ENCODE results near the gene TAF11L13.
"Not testable (repeated sequence)": the region's sequence is repeated elsewhere in the genome, so short reads cannot be mapped to it uniquely, and the experiment has no call there.

GRCh38 chr5:17649232-17649631 is 17.3 kb downstream of the TAF11L13 start:
- TF ChIP-seq RFX5 (IDR thresholded peaks at IDR 0.05; ENCODE audit: low read depth, low read length); SMAD9 (CRISPR knock-in tag; IDR thresholded peaks at IDR 0.05); ZNF296 (CRISPR knock-in tag; conservative IDR thresholded peaks at IDR 0.05); CTCF (CRISPR knock-in tag; IDR thresholded peaks at IDR 0.05); ZNF292 (CRISPR knock-in tag; IDR thresholded peaks at IDR 0.05; ENCODE audit: borderline replicate concordance, low read depth); POGZ (CRISPR knock-in tag; IDR thresholded peaks at IDR 0.05): not testable (repeated sequence)

All from HepG2 (cell line).